ENCODE data around the gene SPIB.

SPIB gene

GRCh38 chr19:50461066-50461875 lies 42.5 kb downstream of the SPIB start:
- Mint-ChIP-seq H3K27ac (peak overlapping the region in 2 of 3 experiments; percentile 19 to 64), H3K4me3 (no peak overlapping the region), H3K4me1 (peaks cover 13% of the 10 kb centered on the region), H3K27me3 (ENCODE audit: low read depth) (peaks cover 9% of the 10 kb centered on the region), H3K36me3 (ENCODE audit: low read depth) (no peaks in the 10 kb centered on the region), H3K9me3 (no peaks in the 10 kb centered on the region)
- TF ChIP-seq CTCF (IDR thresholded peaks at IDR 0.05; ENCODE audit: unreplicated experiment in 3 of 3): peak; percentile 80 to 83 (median 83)

DNA sequence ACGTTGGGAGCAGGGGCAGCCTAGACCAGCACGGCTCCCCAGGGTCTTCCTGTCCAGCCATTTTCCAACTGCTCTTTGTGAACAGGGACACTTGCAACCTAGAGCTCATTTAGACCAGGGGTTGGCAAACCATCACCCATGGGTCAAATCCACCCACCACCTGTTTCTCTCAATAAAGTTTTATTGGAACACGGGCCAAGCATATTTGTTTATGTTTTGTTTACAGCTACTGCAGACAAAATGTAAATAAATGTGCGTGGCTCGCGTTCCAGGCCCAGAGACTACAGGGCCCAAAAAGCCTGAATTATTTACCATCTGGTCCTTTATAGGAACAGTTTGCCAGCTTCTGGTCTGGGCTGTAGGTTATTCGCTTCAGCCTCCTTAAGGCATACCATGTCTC lies 44.2 kb downstream of the SPIB start:
- H3K4me1 Mint-ChIP-seq: peaks cover 13% of the 10 kb centered on the region
- no peak for TF ChIP-seq CTCF (IDR thresholded peaks at IDR 0.05; ENCODE audit: unreplicated experiment in 3 of 3)
- no peaks in the 10 kb centered on the region for H3K9me3 Mint-ChIP-seq

DNA sequence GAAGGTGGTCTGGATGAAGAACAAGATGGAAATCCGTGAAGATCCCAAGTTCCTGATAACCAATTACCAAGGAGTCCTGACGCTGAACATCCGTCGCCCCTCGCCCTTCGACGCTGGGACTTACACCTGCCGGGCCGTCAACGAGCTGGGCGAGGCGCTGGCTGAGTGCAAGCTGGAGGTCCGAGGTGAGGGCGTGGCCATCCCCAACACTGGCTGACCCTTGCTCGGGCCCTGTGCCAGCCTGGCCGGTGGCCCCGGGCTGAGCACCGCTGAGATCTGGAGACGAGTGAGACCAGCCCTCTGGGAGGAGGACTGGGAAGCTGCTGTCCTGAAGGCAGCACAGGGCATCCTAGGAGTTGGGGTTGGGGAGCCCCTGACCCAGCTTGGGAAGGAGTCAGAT lies 45.6 kb downstream of the SPIB start:
- no peak for TF ChIP-seq CTCF (IDR thresholded peaks at IDR 0.05; ENCODE audit: unreplicated experiment in 3 of 3)
- Mint-ChIP-seq H3K27ac (no peak overlapping the region), H3K9me3 (no peaks in the 10 kb centered on the region), H3K27me3 (ENCODE audit: low read depth) (peaks cover 9% of the 10 kb centered on the region), H3K4me3 (no peak overlapping the region), H3K36me3 (ENCODE audit: low read depth) (no peaks in the 10 kb centered on the region), H3K4me1 (peaks cover 13% of the 10 kb centered on the region)

More for the DNA sequence above, 44.2 kb downstream of the SPIB start:
- H3K4me3 Mint-ChIP-seq: no peak overlapping the region
- H3K27me3 Mint-ChIP-seq (ENCODE audit: low read depth): peaks cover 9% of the 10 kb centered on the region
- no peaks in the 10 kb centered on the region for H3K36me3 Mint-ChIP-seq (ENCODE audit: low read depth)
- no peak overlapping the region for H3K27ac Mint-ChIP-seq

DNA sequence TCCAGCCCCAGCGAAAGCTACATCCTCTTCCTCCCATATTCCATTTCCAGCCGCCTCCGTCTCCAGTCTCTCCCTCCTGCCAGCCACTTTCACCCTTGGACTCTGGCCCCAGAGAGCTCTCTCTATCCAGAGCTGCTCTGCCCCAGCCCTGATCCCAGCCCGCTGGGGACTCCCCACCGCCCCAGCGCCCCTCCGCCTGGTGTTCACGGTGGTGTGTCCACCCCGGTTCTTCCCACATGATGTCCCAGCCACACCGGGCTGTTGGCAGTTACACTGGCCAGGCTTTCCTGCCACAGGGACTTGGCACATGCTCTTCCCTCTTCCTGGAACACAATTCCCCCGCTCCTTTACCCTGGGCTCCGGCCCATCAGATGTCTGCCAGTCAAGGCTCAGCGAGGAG lies 46.3 kb downstream of the SPIB start:
- no peak overlapping the region for H3K4me3 Mint-ChIP-seq
- H3K27ac Mint-ChIP-seq: no peak overlapping the region
- peaks cover 8% of the 10 kb centered on the region for H3K27me3 Mint-ChIP-seq (ENCODE audit: low read depth)
- no peaks in the 10 kb centered on the region for H3K9me3 Mint-ChIP-seq
- no peak for TF ChIP-seq CTCF (IDR thresholded peaks at IDR 0.05; ENCODE audit: unreplicated experiment in 3 of 3)
- peaks cover 13% of the 10 kb centered on the region for H3K4me1 Mint-ChIP-seq
- H3K36me3 Mint-ChIP-seq (ENCODE audit: low read depth): no peaks in the 10 kb centered on the region

GRCh38 chr19:50465986-50466705 lies 47.4 kb downstream of the SPIB start:
- H3K9me3 Mint-ChIP-seq: no peaks in the 10 kb centered on the region
- peak; percentile 25 to 48 (median 37) for TF ChIP-seq CTCF (IDR thresholded peaks at IDR 0.05; ENCODE audit: unreplicated experiment in 3 of 3)

More at GRCh38 chr19:50465986-50466705, 47.4 kb downstream of the SPIB start:
- Mint-ChIP-seq H3K36me3 (ENCODE audit: low read depth) (no peaks in the 10 kb centered on the region), H3K27me3 (ENCODE audit: low read depth) (peaks cover 3% of the 10 kb centered on the region), H3K4me3 (no peak overlapping the region), H3K4me1 (peaks cover 6% of the 10 kb centered on the region), H3K27ac (no peak overlapping the region)
